Measurements from ENCODE around the gene HMG20B. TPM values are rescaled to one million over a fixed set of nuclear protein-coding genes. Genes with fewer than 3 reads are reported as not detected.

HMG20B gene
- total RNA-seq (2022; extraction: Qiagen RNA extraction) = 35.1 to 62.3 TPM (median 55.6 TPM) in 5 replicates

DNA sequence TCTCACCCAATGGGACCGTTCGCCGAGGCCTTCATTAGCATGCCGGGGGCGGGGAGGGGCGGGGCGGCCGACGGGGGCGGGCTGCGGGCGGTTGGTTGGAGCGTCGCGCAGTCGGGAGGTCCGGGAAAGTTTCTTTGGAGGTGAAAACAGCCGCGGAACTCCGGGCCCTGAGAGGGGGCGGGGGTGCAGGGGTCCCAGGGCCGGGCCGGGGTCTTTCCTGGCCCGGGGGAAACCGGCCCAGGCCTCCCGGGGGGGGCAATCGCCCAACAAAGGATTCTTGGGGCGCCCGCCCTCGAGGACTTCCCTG lies at the start of gene HMG20B:
Gene HMG20B, plus strand, starts transcription at position 90 of the 307 bp plus-strand sequence. CDS start 366 bp downstream, outside the sequence.

DNA sequence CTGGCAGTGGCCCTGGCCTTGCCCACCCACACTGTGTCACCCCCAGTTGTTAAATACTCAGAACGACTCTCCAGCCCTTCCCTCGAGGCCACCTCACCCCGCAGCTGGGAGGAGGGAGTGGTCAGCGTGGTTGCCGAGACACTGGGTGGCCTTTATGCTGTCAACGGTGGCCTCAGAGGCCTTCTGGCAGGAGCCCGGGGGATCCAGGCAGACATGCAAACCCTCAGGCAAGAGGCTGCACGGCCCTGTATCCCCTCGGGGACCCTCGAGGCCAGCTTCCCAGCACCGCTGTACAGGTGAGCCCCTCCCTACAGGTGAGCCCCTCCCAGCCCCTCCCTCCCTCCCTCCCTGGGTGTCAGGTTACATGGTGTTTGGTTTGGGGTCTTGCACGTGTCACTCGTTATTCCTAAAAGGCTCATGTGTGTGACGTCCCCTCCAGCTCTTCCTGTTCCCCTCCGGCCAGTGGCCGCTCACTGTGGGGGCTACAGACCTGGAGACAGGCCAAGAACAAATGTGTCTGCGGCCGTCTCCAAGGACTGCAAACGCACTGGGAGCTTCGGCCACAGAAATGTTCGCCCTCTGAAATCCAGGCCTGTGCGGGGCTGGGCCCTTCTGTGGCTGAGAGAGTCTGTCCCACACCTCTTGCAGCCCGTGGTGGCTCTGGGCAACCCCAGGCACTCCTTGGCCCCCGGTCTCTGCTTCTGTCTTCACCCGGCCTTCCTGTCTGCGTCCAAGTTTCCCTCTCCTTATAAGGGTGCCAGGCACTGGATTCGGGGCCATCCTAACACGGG lies 33.6 kb upstream of the HMG20B start, which contains the start of gene TEKTIP1:
Gene TEKTIP1, plus strand, starts transcription at position 210 of the 791 bp plus-strand sequence. Its CDS starts 4 bp downstream, at position 214.

DNA sequence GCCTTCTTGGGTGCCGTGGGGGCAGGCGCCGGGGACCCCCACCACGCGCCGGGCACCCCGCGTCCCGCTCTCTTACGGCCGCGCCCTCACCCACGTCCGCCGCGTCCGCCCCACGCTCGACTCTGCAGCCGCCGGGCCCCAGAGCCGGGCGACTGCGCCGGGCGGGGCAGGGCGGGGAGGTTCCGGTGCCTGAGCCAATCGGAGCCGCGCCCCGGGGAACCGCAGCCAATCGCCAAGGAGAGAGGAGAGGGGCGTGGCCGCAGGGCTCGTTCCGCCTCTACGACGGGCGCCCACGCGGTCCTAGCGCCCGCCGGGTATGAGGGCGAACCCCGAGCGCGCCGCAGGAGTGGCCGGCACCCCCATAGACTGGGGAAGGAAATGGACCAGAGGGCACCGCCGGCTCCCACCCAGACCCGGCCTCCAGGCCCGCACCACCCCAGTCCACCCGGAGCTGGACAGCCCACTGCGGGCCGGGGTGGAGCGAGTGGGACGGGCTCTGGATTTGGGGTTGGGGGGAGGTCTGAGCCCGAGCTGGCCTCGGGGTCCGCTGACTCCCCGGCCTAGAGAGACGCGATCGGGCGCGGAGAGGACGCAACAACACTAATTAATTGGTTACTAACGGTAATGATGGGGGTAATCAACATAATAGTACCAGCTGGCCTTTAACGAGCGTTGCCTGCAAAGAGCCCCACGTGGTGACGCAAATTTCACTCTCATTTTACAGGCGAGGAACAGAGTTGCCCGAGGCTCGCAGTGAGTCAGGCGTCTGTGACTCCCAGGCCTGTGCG lies 15.1 kb upstream of the HMG20B start, which contains the start of gene MFSD12:
Gene MFSD12, minus strand, starts transcription at position 126 of the 788 bp plus-strand sequence. CDS start 183 bp downstream, outside the sequence.

DNA sequence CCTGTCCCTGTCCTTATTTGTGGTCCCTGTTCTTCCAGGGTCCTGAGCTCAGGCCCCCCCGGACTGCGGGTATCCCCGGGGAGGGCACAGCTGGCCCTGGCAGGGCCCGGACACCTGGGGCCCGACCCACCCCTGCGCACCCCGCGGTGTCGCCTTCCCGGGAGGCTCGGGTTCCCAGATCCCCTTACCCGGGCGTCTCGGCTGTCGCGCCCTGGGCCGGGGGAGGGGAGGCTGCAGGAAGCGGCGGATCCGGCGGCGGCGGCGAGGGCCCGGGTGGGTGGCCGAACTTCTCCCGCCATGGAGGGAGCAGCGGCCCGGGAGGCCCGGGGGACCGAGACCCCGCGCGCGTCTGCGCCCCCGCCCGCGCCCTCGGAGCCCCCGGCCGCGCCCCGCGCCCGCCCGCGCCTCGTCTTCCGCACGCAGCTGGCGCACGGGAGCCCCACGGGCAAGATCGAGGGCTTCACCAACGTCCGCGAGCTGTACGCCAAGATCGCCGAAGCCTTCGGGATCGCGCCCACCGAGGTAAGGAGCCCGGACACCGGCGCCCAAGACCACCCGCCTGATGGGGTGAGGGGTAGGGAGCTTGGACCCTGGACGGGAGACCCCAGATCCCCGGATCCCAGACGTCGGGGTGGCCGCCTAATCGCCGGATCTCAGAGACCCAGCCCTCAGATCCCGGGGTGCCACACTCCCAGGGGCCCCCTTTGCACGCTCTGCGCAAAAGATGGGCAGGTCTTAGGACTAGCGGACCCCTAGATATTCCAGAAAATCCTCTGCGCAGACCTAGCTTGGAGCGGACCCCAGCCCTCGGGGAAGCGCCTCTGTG lies 12.8 kb downstream of the HMG20B start, which contains the start of gene GIPC3:
Gene GIPC3, plus strand, starts transcription at position 178 of the 826 bp plus-strand sequence. Its CDS starts 120 bp downstream, at position 298.

DNA sequence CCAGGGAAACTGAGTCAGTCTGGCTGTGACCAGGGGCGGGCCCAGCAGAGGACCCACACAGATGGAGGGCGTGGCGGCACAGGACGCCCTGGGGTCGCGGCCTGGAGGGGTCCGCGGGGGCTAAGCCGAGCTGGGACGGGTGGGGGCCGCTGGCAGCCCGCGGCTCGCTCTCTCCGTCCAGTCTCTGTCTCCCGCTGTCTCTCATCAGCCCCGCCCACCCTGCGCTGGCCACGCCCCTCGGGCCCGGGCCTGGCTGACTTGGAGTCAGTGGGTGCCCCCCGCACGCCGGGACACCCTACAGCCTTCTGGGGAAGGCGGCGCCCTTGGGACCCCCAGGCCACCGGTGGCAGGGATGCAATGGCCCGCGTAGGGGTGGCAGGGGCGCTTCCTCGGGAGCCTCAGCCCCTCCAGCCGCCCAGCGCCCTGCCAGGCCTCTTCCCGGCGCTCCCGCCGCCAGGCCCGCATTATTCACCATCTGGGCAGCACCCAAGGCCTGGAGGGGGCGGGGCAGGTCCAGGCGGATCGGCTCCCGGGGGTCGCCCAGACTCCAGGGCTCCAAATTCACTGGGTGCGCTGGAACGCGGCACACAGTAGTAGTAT lies 34.0 kb downstream of the HMG20B start, which contains the start of gene TBXA2R:
Gene TBXA2R, minus strand, starts transcription at position 186 of the 600 bp plus-strand sequence. CDS start 6,241 bp downstream, outside the sequence.

DNA sequence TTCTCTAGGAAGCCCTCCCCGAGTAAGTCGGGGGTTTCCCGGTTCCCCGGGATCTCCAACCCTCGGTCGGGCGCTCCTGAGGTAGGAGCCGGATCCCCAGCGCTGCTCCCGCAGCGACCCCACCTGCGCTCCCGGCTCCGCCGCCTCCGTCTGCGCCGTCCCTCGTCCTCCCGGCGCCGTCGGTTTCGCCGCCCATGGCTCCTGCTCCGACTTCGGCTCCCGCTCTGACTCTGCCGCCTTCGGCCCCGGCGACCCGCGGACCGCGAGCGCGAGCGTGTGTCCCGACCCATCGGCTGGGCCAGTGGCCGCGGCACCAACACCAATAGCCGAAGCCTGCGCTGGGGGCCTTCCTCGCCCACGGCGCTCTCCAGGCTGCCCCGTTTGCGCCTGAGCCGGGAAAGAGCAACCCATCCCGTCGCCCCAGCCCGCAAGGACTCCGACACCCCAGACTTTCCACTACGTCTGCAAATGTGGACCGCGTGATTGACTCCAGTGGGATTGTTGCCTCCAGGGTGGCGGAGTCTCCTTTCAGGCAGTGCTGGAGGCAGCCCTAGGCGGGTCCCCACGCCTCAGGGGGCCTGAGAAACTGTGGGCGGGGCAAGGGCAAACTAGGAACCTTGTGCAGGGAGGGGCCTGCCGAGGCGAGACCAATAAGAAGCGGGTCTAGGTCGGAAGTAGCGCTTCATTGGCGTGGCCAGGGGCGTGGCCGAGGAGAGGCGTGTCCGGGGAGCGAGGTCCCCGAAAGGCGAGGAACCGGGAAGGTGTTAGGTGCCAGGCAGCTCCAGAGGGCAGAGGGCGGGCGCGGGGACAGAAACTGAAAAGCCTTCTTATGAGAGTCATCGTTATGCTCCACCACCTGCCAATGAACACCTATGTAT lies 54.0 kb downstream of the HMG20B start, which contains the start of gene CACTIN:
Gene CACTIN, minus strand, starts transcription at position 318 of the 878 bp plus-strand sequence. Its CDS starts 28 bp downstream, at position 290.

Other genes with a start within 250 kb of the HMG20B start
- 30.3 to 71.0 TPM (median 68.9 TPM) in 5 replicates for gene NFIC, start 206.4 kb upstream of the HMG20B start, total RNA-seq (2022; extraction: Qiagen RNA extraction)
- 0.32 to 1.3 TPM (median 1.1 TPM) in 5 replicates for gene SMIM24, start 92.4 kb upstream of the HMG20B start, total RNA-seq (2022; extraction: Qiagen RNA extraction)
- not detected in 5 replicates for gene SMIM44, start 89.5 kb upstream of the HMG20B start, total RNA-seq (2022; extraction: Qiagen RNA extraction)
- gene DOHH, start 72.3 kb upstream of the HMG20B start, total RNA-seq (2022; extraction: Qiagen RNA extraction) = 12.1 to 17.6 TPM (median 15.8 TPM) in 5 replicates
- gene FZR1, start 66.6 kb upstream of the HMG20B start, total RNA-seq (2022; extraction: Qiagen RNA extraction) = 21.5 to 37.2 TPM (median 34.3 TPM) in 5 replicates
- gene TEKTIP1, start 33.8 kb upstream of the HMG20B start, total RNA-seq (2022; extraction: Qiagen RNA extraction) = not detected in 5 replicates
- 102 to 148 TPM (median 139 TPM) in 5 replicates for gene MFSD12, start 15.4 kb upstream of the HMG20B start, total RNA-seq (2022; extraction: Qiagen RNA extraction)
- 0.25 to 0.41 TPM (median 0.27 TPM) in 5 replicates for gene GIPC3, start 12.5 kb downstream of the HMG20B start, total RNA-seq (2022; extraction: Qiagen RNA extraction)
- 1.1 to 1.9 TPM (median 1.2 TPM) in 5 replicates for gene TBXA2R, start 33.9 kb downstream of the HMG20B start, total RNA-seq (2022; extraction: Qiagen RNA extraction)
- 11.5 to 20.5 TPM (median 18.6 TPM) in 5 replicates for gene CACTIN, start 53.8 kb downstream of the HMG20B start, total RNA-seq (2022; extraction: Qiagen RNA extraction)
- gene PIP5K1C, start 127.5 kb downstream of the HMG20B start, total RNA-seq (2022; extraction: Qiagen RNA extraction) = 12.7 to 15.9 TPM (median 14.9 TPM) in 5 replicates
- gene TJP3, start 135.4 kb downstream of the HMG20B start, total RNA-seq (2022; extraction: Qiagen RNA extraction) = 0.18 to 0.61 TPM (median 0.51 TPM) in 5 replicates
- 5.6 to 12.7 TPM (median 10.9 TPM) in 5 replicates for gene APBA3, start 188.7 kb downstream of the HMG20B start, total RNA-seq (2022; extraction: Qiagen RNA extraction)
- 56.4 to 89.3 TPM (median 58.4 TPM) in 5 replicates for gene MRPL54, start 189.7 kb downstream of the HMG20B start, total RNA-seq (2022; extraction: Qiagen RNA extraction)
- gene RAX2, start 199.3 kb downstream of the HMG20B start, total RNA-seq (2022; extraction: Qiagen RNA extraction) = not detected in 5 replicates
- gene MATK, start 213.4 kb downstream of the HMG20B start, total RNA-seq (2022; extraction: Qiagen RNA extraction) = 0.68 to 1.7 TPM (median 1.2 TPM) in 5 replicates

All from A549 treated with dexamethasone at 1 μM for 4 hours (cell line).